ENCODE measurements around the gene ACYP1.

The ACYP1 gene

DNA sequence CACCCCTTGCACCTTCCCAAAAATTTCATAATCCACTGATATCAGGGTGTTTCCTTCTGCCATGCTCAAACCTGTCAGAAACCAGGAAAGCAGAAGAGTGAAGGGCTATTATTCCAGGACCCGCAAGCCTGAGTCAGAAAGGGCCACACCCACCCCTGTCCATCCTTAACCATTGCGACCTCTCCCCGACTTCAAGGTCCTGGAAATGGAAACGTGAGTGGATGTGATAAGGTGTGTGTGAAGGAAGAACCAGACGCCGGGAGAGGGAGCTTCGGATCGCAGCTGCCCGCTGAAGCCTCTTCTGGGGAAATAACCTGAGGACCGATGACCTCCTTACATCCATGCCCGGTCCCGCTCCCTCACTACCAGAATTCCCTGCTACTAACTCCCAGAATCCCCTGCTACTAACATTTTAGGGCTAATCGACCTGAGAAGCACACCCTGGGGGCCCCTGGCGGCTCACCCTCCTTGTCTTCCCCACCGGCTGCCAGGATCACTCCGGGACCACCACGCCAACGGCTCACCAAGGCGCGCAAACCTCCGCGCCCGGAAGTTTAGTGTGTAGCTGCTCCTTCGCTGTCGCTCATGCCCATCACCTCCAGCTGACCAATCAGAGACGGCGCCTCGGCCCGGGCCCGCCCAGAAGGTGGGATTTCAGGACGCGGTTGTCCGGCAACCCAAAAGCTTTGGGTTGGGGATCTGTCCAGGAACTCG is at the start of gene ACYP1:
ACYP1 (minus strand) TSS at position 534 of the 714 bp plus-strand sequence; CDS start at position 63, 471 bp downstream.
- DNase-seq: peak; percentile 93 to 95
- TF ChIP-seq POLR2A (IDR thresholded peaks at IDR 0.05; ENCODE audit: low read length) (peak; percentile 78), GATA1 (IDR thresholded peaks at IDR 0.05; ENCODE audit: low read depth, low read length) (no peak)

DNA sequence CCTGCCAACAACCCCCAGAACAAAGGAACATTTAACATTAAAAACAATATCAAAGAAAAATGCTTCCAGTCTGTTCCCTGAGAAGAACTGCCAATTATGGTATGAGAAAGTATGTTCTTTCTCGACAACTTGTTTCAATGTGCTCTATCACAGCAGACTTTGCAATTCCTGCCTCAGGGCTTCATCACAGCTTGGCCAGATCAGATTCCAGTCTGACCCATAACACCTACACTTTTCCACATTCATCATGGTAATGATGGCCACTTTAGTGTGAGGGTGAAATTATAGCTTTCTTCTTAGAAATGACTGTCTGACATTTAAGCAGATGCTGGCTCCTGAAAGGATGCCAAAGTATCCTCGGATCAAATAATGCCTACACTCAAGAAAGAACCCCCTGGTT is 46.1 kb upstream of the ACYP1 start:
- DNase-seq: no peak
- TF ChIP-seq GATA1 (IDR thresholded peaks at IDR 0.05; ENCODE audit: low read depth, low read length) (no peak), POLR2A (IDR thresholded peaks at IDR 0.05; ENCODE audit: low read length) (no peak)

DNA sequence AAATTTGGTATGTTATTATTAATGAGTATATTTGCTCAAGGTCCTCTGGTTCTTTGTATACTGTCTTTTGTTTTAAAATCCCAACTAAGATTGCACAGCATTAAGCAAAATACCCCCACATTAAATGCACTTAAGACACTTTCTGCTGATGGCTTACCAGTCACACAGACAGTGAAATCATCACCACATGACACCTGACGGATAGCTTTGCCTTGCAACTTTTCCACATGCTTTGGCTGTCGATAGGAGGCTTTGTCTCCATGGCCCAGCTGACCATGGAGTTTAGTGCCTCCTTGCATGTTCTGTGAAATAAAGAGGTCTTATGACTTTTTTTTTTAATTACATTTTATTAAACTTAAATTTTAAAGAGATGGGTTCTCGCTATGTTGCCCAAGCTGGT is 43.4 kb upstream of the ACYP1 start:
- TF ChIP-seq POLR2A (IDR thresholded peaks at IDR 0.05; ENCODE audit: low read length) (no peak), GATA1 (IDR thresholded peaks at IDR 0.05; ENCODE audit: low read depth, low read length) (no peak)
- DNase-seq: no peak

DNA sequence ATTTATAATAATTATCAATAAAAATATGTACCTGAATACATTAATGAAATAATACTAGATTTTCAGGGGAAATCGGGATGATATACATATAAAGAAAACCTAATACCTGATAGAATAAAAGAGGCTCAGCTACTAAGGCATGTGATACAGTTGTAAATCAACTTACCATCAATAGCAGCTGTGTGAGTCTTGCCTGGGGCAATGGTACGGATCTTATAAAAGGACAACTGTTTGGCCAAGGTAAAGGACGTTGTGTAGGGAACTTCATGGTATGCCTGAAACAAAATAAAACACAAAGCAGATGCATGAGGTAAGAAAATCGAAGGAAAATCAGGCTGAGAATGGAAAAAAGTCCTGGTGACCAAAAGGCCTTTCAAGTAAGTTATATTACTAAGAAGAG is 37.7 kb upstream of the ACYP1 start:
- TF ChIP-seq GATA1 (IDR thresholded peaks at IDR 0.05; ENCODE audit: low read depth, low read length) (no peak), POLR2A (IDR thresholded peaks at IDR 0.05; ENCODE audit: low read length) (no peak)
- DNase-seq: no peak

DNA sequence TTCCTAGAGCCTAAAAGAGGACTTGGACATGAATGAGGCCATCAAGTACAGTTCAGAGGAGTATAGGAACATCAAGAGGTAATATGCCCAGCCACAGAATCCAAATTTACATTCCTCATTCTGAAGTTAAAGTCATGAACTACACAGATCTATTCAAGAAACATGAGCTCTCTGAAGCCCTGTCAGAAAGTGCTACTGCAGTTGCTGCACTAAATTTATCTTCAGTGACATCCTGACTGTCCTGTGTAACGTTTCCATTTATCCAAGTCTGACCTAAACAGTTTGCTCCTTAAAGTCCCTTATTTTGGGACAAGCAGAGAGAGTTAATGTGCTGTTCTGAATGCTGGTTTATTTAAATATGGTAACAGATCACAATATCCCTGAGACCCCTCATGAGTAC is 34.9 kb upstream of the ACYP1 start:
- TF ChIP-seq POLR2A (IDR thresholded peaks at IDR 0.05; ENCODE audit: low read length) (no peak), GATA1 (IDR thresholded peaks at IDR 0.05; ENCODE audit: low read depth, low read length) (no peak)
- DNase-seq: no peak

DNA sequence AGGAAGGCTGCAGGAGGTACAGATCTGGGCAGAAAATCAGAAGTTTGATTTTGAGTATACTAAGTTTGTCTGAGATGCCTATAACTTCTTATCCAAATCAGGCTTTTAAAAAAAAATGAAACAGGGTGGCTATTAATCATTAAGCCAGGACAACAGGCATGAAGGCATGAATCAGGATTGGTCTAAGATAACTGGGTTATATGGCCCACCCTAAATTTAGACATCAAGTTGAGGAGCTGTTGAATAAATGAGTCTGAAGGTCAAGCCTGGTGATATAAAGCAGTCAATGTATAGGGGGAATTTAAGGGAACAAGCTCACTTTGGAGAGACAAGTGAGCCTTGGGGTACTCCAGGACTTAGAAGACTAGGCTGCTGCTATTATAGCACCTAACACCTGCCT is 34.4 kb upstream of the ACYP1 start:
- TF ChIP-seq GATA1 (IDR thresholded peaks at IDR 0.05; ENCODE audit: low read depth, low read length) (no peak), POLR2A (IDR thresholded peaks at IDR 0.05; ENCODE audit: low read length) (no peak)
- no peak for DNase-seq

DNA sequence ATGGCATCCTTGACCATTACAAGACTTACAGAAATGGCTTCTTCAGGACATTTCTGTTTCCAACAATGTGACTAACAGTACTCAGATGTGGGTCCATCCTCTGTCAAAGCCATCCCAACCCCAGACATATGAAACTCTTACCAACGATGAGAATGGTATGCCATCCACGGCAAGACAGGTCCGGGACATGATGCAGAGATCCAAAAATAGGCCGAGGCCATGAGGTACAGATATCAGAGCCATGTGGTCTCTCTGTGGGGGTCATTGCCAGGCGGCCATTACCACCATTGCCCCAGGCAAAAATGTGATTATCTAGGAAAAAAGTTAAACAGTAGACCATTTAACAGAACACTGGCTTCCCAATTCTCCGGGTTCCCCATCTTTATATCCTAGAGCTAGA is 33.1 kb upstream of the ACYP1 start:
- TF ChIP-seq GATA1 (IDR thresholded peaks at IDR 0.05; ENCODE audit: low read depth, low read length): no peak
- TF ChIP-seq POLR2A (IDR thresholded peaks at IDR 0.05; ENCODE audit: low read length): no peak
- no peak for DNase-seq

DNA sequence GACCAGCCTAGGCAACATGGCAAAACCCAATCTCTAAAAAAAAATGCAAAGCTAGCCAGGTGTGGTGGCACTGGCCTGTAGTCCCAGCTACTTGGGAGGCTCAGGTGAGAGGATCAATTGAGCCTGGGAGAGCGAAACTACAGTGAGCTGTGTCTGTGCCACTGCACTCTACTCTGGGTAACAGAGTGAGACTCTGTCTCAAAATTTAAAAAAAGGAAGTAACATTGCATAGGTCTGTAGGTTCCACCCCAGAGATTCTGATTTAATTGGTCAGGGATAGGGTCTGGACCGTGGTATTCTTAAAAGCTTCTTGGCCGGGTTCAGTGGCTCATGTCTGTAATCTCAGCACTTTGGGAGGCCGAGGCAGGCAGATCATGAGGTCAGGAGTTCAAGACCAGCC is 31.9 kb upstream of the ACYP1 start:
- no peak for DNase-seq
- TF ChIP-seq GATA1 (IDR thresholded peaks at IDR 0.05; ENCODE audit: low read depth, low read length) (no peak), POLR2A (IDR thresholded peaks at IDR 0.05; ENCODE audit: low read length) (no peak)

DNA sequence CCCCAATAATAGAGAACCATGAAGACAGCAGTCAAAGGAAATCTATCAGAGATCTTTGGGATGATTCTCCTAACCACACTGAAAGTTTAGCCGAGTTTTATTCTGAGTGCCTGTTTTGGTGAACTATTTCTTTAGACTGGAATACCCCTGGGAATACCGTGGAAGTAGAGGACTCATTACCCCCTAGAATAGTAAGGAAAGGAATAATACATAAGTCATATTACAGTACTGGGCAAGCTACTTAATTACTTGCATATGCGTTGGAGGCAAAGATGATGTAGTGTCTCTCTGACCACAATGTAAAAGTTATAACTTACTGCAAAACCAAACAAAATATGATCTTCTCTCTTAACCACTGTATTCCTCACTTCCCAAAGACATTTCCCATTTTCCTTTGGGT is 31.1 kb upstream of the ACYP1 start:
- TF ChIP-seq GATA1 (IDR thresholded peaks at IDR 0.05; ENCODE audit: low read depth, low read length) (no peak), POLR2A (IDR thresholded peaks at IDR 0.05; ENCODE audit: low read length) (no peak)
- no peak for DNase-seq

DNA sequence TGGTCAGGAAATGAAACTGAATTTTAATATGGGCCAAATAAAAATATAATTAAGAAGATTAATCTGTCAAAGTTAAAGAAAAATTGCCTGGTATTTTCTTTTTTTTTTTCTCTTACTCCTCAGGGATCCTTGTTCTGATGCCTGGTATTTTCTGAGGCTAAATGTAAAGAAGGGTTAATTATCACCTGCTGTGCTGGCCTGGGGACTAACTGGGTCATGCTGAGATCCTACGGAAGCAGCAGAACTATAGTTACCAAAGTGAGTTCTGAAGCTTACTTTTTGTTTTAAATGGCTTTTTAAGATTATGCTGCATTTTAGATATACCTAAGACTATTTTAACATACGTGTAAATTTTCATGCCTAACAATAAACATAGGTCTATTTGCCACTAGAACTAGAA is 28.9 kb upstream of the ACYP1 start:
- no peak for DNase-seq
- TF ChIP-seq POLR2A (IDR thresholded peaks at IDR 0.05; ENCODE audit: low read length) (no peak), GATA1 (IDR thresholded peaks at IDR 0.05; ENCODE audit: low read depth, low read length) (no peak)

DNA sequence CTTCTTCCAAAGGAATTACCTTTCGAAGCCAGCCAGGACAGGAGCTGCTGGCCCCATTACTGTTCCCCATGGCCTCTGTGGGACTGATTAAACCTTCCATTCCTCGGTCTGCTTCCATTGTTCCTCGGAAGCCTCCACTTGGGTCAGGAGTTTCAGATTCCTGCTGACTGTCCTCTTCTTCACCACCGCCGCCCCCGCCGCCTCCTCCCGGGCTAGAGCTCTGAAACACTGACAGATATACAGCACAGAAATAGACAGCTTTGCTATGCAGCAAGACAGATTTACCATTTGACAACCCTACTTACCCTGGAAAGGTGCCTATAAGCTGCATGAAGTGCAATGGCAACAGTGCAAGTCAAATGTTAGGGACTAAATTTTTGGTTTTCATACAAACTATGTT is 27.4 kb upstream of the ACYP1 start:
- no peak for TF ChIP-seq GATA1 (IDR thresholded peaks at IDR 0.05; ENCODE audit: low read depth, low read length)
- no peak for TF ChIP-seq POLR2A (IDR thresholded peaks at IDR 0.05; ENCODE audit: low read length)
- DNase-seq: no peak

DNA sequence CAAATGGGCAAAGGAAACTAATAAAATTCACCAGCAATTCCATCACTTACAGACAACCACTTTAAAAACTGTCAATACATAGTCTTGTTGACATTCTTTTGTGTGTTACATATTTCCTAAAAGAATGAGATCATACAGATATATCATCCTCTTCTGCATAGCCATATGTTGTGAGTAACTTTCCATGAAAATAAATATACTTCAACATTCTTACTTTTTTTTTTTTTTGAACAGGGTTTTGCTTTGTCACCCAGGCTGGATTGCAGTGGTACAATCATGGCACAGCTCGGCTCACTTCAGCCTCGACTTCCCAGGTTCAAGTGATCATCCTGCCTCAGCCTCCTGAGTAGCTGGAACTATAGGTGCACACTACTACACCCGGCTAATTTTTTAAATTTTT is 26.5 kb upstream of the ACYP1 start:
- no peak for DNase-seq
- TF ChIP-seq GATA1 (IDR thresholded peaks at IDR 0.05; ENCODE audit: low read depth, low read length) (no peak), POLR2A (IDR thresholded peaks at IDR 0.05; ENCODE audit: low read length) (no peak)

DNA sequence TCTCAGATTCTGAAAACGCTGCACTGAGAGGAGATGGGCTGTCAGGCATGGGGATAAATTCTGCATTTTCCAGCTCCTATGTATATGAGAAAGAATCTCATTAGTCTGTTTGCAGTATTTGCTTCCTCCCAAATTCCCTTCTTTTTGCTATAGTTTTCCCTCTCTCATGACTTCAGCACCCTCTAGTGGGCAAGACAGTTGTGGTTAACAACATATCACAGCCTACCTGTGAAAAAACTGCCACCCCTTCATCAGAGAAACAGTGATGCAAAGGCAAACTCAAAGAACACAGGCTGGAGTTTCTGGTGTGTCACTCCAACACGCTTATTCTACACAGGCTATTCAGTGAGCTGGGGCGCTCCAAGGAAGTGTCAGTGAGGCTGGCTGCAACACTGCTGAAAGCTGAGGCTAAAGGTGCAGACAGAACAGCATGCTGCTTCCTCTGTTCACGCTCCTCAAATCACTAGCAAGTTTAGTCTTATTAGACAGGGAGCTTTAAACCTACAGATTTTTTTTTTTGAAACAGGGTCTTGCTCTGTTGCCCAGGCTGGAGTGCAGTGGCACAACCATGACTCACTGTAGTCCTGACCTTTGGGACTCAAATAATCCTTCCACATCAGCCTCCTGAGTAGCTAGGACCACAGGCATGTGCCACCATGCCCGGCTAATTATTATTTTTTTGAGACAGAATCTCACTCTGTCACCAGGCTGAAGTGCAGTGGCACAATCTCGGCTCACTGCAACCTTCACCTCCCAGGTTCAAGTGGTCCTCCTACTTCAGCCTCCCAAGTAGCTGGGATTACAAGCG is 24.9 kb upstream of the ACYP1 start:
- DNase-seq: peak; percentile 60 to 79

DNA sequence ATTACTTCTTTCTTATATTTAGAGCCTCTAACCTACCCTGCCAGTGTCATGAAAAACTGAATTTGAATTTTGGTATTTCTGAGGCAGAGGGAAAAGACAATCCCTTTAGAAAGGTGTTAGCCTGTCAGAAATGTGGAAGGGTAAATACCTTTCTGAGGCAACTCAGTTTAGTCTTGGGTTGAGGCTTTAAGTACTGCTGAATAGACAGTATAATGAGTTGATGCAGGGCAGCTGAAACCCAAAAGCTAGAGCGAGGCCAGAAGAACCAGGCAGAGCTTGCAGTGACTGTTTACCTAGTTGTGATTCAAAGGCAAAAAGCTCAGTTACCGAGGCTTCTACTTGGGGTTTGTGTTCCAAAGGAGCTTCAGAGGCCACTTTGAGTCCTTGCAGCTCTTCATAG is 24.3 kb upstream of the ACYP1 start:
- no peak for DNase-seq
- TF ChIP-seq GATA1 (IDR thresholded peaks at IDR 0.05; ENCODE audit: low read depth, low read length) (no peak), POLR2A (IDR thresholded peaks at IDR 0.05; ENCODE audit: low read length) (no peak)

More for the DNA sequence above, 24.9 kb upstream of the ACYP1 start:
- no peak for TF ChIP-seq POLR2A (IDR thresholded peaks at IDR 0.05; ENCODE audit: low read length)

DNA sequence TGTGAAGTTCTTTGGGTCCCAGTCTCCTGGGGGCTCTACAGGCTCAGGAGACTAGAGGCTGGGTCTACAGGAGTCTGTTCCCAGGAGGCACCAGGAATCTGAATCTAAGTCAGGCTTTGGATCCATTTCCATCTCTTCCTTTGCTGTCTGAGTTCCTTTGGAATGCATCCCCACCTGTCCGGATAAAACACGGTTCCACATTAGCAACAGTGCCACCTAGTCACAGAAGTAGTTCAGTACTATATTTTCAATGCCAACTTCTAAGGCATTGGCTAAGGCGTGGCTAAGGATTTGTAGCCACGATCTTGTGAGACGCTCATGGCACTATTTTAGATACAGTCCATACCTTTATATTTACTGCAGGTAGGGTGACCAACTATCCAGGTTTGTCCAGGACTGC is 20.7 kb upstream of the ACYP1 start:
- TF ChIP-seq POLR2A (IDR thresholded peaks at IDR 0.05; ENCODE audit: low read length) (no peak), GATA1 (IDR thresholded peaks at IDR 0.05; ENCODE audit: low read depth, low read length) (no peak)
- no peak for DNase-seq
